SKM-1 (cell line): ENCODE measurements around the gene BMP10.

Experiments
- DNase-seq: peaks from one replicate; lab custom pipeline; 2025; ENCODE audit not compliant: unreplicated experiment; lab: John Stamatoyannopoulos, UW

The BMP10 gene

GRCh38 chr2:68824831-68825230 is 46.4 kb downstream of the BMP10 start:
- DNase-seq: no peak

DNA sequence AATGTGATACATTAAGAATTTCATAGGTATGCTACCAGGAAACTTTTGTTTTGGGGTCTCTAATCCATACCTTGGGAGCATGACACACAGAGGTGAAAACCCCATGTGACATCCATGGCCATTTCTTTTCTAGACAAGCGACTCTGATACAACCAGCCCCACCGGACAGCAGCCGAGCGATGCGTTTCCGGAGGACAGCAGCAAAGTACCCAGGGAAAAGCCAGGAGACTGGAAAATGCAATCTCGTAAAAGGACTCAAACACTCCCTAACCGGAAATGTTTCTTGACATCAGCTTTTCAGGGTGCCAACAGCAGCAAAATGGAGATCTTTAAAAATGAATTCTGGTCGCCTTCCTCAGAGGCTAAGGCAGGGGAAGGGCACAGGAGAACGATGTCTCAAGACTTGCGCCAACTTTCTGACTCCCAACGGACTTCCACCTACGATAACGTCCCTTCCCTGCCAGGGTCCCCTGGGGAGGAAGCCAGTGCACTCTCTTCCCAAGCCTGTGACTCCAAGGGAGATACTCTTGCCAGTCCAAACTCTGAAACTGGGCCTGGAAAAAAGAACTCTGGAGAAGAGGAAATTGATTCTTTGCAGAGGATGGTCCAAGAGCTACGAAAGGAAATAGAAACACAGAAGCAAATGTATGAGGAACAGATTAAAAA is 48.9 kb downstream of the BMP10 start:
- DNase-seq: no peak

DNA sequence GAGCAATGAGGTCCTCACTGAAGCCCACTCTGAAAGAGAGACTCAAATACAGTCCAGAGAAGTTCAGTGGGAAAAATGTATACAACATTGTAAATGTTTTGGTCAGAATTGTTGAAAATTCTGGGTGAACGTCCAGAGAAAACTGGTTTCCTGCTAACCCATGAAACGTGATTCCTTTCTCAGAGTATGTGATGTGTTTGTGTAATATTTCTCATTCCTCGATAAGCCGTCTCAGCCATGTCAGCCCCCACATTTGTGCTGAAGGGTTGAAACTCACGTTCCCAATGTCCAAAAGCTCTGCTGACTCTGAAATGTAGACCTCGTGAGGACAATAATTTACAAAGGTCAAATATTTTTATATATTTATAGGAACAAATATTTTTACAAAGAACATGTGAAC is 51.6 kb downstream of the BMP10 start:
- DNase-seq: no peak

- no peak for DNase-seq
Measured at GRCh38 chr2:68817306-68817705, 53.9 kb downstream of the BMP10 start.
